GM19351 (cell line): ENCODE data around the gene PRSS12.
"Not testable (repeated sequence)": the region's sequence is repeated elsewhere in the genome, so short reads cannot be mapped to it uniquely, and the experiment has no call there.

Experiments used
- ATAC-seq: cut with Tn5 transposase; IDR thresholded peaks from one replicate; pipeline ENCODE4 v1.9.1; 2021; ENCODE audit warnings: mild to moderate bottlenecking, moderate library complexity; ENCODE audit not compliant: unreplicated experiment

The PRSS12 gene, protein sequence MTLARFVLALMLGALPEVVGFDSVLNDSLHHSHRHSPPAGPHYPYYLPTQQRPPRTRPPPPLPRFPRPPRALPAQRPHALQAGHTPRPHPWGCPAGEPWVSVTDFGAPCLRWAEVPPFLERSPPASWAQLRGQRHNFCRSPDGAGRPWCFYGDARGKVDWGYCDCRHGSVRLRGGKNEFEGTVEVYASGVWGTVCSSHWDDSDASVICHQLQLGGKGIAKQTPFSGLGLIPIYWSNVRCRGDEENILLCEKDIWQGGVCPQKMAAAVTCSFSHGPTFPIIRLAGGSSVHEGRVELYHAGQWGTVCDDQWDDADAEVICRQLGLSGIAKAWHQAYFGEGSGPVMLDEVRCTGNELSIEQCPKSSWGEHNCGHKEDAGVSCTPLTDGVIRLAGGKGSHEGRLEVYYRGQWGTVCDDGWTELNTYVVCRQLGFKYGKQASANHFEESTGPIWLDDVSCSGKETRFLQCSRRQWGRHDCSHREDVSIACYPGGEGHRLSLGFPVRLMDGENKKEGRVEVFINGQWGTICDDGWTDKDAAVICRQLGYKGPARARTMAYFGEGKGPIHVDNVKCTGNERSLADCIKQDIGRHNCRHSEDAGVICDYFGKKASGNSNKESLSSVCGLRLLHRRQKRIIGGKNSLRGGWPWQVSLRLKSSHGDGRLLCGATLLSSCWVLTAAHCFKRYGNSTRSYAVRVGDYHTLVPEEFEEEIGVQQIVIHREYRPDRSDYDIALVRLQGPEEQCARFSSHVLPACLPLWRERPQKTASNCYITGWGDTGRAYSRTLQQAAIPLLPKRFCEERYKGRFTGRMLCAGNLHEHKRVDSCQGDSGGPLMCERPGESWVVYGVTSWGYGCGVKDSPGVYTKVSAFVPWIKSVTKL

DNA sequence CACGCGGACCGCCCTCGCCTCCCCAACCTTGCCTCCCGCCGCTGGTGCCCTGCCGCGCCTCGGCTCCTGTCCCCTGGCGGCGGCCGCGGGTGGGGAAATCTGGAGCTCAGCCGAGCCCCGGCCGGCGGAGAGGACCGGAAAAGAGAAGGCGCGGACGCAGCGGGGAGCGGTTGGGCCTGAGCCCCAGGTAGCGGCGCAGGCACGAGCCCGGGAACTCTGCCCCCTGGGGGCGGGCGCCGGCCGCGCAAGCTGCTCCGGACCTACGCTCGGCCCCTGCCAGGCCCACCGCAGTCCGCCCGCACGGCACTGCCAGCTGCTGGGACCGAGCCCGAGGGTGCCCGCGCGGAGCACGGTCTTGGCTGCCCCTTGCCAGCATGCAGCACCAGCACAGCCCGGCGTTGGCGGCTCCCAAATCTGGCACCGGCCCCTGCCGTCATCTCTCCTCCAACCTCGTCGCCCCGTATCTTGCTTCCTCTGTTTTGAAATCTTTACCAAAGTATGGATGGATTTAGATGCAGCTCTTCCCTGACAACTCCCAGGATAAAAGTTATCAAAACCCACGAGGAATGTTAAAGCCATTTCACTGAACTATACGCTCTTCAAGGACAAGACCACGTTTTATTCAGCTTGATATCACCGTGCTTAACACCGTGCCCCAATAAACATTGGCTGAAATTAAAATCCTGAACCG, at the start of gene PRSS12:
Gene PRSS12, minus strand, starts transcription at position 161 of the 691 bp plus-strand sequence. CDS start 283 bp downstream, outside the sequence.
- peak; percentile 98 for ATAC-seq

DNA sequence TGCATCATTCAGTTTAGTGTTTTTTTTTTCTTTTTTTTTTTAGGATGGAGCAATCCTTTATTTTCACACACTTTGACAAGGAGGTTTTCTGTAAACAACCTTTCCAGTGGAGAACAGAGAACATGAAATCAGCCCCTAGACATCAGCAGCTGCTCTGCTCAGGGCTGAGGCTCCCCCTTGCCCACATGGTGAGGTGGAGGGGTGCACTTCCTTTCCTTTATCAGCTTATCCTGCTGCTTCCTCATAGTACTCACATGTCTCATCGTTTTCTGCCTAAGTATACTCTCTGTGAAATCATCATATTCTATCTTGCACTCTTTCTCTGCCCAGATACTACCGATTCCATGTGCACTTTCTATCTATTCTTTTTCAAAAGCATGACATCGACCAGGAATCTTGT, 47.6 kb upstream of the PRSS12 start:
- no peak for ATAC-seq

DNA sequence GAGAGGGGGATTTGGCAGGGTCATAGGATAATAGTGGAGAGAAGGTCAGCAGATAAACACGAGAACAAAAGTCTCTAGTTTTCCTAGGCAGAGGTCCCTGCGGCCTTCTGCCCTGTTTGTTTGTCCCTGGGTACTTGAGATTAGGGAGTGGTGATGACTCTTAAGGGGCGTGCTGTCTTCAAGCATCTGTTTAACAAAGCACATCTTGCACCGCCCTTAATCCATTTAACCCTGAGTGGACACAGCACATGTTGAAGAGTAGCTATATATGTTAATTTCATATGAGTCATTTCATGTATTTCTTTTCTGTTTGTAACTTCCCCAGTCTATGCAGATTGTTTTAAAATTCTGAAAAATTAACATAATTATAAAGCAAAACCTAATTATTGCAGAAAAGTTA, 47.1 kb upstream of the PRSS12 start:
- ATAC-seq: not testable (repeated sequence)

DNA sequence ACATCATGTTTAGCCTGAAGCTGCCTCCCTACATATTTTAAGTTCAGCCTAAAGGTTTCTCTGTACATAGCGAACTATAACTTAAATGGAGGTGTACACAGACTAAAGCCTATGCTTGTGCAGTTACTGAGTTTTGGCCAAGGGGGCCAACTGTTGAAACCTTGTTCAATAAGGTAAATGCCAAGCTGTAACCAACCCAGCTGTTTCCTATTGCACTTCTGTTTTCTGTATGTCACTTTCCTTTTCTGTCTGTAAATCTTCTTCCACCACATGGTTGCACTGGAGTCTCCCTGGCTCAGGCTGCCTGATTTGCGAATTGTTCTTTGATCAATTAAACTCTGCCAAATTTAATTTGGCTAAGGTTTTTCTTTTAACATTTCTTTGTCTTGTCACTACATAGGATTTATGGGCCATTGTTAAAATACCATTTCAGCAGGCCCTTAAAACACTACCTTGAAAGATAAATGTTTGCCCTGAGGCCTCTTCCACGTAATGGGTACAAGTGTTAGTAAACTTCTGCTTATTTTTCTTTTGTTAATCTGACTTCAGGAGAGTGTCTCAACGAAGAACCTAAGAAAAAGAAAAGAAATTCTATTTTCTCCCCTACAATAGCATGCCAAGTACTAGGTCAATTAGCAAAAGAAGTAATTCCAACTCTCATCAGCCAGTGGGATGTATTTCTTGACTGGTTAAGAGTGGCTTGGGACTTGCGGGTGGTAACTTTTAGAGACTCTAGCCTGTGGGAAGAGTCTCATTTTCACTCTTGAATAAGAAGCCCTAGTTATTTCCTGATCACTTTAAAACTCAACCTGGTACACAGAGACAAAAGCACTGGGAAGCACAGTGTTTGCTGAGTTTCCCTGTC, 45.7 kb upstream of the PRSS12 start:
- peak; percentile 84 for ATAC-seq

DNA sequence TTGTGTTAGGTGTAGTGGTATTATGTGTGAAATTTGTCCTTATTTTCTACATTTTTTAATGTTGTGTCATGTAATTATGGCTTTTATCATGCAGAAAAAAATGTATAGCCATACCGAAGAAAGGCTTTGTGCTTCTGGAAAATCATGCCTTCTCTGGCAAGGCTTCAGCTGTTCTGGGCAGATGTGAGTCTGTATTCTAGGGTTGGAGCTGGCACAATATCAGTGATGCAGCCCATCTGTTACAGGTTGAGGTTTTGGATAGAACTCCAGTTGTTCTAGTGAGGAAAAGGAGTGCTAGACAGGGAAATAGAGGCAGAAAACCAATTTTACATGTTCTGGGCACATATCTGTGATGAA, 44.8 kb upstream of the PRSS12 start:
- ATAC-seq: no peak

DNA sequence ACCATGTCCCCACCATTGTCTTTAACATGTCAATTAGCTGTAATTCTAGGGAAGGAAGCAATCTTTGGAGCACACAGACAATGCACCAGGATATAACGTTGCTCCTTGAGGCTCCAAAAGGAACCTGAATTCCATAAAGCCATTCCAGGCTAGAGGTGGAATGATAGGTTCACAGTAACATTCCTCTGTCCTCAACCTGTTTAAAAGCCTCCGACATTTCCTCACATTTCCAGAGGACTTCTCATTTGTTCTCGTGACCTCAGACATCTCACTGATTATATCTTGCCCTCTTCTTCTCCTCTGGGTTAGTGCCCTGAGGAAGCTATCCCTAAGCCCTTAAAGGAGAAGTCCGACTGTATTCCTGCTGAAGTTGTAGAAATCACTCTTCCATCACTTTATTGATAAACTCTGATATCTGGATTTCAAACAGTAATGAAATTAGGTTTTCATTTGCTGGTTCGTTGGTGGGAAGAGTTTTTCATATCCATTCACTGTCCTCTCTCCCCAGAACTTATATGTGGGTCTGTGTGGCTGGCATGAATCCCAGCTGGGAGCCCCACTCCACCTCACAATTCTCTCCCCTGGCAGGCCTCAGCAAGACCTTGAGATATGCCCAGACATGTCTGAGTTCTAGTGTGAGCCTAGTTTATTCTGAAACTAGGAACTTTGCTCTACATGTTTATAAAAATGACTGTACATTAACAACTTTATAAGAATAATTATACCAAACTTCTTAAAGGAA, 44.2 kb upstream of the PRSS12 start:
- ATAC-seq: no peak

DNA sequence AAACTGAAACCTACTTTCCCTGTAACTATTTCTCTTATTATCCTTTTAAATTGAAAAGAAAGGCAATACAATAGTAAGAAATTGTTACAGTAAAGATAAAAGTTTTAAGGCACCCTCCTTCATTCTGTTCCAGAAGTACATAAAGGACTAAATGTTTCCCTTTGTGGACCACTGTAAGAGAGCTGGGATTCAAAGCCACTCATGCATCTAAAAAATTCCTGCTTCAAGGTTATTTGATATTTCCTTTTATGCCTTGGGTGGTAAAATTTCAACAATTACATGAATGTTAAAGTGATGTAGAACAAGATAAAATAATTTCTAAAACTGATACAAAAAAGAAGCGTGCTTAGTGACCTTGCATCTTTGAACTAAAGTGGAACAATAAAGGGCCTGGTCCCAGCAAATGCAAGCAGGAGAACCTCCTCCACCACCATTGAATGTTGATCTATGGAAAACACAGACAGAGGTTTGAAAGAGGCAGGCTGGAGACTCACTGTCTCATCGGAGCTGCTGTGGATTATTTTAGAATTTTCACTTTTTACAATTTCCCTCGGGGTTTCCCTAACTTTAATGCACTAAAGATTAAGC, 42.3 kb upstream of the PRSS12 start:
- ATAC-seq: no peak

DNA sequence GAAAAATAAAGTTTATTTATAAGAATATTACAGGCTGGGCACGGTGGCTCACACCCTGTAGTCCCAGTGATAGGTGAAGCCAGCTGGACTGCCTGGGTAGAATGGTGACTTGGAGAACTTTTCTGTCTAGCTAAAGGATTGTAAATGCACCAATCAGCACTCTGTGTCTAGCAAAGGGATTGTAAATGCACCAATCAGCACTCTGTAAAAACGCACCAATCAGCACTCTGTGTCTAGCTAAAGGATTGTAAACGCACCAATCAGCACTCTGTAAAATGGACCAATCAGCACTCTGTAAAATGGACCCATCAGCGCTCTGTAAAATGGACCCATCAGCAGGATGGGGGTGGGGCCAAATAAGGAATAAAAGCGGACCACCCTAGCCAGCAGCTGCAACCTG, 39.7 kb upstream of the PRSS12 start:
- ATAC-seq: not testable (repeated sequence)

DNA sequence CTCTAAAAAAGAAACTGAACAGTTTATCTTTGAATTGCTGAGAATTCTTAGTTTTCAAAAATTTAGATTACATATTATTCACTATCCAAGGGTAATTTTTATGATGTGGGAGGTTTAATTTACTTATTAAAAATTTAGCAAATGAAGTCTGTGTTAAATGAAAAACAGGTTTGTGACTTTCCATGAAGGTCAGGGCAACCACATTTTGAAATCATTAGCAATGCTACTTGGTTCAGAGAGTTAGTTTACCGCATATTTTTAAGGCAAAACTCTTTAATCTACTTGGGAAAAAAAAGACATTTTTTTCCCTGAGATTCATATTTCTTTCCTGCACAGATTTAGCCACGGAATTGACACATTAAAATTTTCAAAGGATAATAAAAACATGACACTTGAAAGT, 37.3 kb upstream of the PRSS12 start:
- no peak for ATAC-seq

DNA sequence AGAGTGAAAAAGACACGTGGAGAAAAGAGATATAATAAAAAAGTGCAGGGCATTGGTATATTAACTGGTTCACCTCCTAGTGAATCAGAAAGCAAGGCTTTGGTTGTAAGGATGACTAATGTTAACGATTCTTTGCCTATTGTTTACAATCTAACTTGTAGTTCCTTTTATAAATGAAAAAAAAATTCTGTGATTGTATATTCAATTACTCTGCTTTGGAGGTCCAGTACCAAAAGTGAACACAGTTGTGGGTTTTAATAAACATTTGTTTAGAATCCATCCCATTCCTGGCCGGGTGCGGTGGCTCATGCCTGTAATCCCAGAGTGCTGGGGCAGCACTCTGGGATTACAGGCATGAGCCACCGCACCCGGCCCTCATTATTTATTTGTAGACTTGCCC, 36.9 kb upstream of the PRSS12 start:
- no peak for ATAC-seq

DNA sequence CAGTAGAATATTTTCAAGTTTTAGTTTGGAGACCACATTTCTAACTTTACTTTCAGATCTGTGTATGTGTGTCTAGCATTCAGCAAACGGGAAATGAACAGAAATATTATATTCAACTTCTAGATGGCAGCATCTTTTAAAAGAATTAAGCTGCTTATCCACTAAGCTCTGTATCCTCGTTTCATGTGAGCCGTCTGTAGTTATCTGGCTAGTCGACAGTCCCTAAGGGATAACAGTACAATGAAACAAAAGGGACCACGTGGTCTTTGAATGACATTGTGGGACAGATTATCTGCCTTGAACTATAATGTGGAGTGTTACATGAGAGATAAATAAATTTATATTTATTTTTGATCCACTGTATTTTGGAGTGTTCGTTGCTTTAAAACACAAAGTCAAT, 35.8 kb upstream of the PRSS12 start:
- ATAC-seq: no peak

DNA sequence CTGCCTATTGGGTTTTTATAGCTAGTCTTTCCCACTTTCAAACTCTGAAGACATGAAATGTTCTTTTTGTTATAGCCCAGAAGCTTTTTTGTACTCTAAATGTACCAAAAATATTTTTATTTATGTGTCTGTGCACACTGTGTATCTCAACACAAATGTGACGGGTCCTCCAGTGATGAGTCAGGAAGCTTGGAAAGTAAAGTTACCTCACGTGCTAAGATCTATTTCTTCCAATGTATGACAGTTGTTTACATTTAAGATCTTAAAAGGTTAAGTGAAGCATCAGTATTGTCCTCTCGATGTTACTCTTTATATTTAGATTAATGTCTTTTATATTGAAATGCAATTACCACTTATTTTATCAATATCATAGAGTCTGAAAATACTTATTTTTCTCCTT, 29.1 kb upstream of the PRSS12 start:
- no peak for ATAC-seq

DNA sequence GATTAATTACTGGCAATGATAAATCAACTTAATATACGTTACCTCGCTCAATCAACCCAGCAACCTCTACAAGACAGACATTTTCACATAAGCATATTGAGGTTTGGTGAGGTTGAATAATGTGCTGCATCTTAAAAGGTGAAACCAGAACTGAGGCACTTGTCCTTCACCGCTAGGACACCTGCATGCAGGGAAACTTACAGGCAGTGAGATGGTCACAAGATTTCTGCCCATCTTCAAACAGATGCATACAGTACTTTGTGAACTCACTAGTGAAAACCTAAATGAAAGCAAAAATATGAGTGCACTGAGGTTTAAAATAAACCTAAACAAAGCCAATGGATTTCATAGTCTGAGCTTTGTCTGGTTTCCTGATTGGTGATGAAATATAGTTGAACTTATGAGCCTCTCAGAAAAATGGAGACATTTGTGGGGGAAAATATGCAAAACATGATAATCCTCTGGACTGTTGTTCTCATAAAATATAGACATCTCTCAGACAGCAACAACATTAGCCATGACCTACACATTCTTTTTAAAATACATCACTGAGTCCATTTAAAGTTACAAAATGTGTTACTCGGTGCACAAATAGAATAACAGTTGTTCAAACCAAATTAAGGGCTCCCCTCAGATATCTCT, 20.9 kb upstream of the PRSS12 start:
- no peak for ATAC-seq

DNA sequence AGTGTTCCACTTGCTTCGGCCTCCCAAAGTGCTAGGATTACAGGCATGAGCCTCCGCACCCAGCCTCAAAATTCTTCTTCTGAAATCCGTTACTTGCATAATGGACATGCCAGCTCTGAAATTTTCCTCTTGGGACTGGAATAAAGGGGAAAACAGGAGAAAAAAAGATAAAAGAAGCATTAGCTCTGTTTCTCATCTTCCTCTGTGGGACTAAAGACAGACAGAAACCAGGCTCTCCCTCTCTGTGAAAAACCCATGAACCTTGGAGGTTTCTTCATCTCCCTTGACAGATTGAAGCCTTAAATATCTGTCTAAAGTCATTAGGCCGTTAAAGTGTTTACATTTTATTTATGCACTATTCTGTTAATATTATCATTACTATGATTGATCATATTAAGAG, 19.4 kb upstream of the PRSS12 start:
- ATAC-seq: no peak

DNA sequence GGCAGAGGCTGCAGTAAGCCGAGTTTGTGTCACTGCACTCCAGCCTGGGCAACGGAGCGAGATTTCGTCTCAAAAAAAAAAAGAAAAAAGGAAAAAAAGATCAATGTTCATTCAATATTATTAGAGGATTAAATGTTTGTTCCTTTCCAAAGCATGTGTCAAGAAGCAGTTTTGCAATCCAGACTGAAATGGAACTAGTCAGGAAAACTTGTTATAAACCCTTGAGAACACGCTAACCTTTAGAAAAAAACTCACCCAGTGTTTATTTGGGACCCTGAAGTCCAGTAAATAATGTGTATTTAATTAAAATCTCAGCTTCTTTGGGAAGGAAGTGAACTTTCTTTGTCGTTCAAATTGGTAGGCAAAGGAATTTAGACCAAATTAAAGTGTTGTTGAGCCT, 16.4 kb upstream of the PRSS12 start:
- ATAC-seq: no peak

DNA sequence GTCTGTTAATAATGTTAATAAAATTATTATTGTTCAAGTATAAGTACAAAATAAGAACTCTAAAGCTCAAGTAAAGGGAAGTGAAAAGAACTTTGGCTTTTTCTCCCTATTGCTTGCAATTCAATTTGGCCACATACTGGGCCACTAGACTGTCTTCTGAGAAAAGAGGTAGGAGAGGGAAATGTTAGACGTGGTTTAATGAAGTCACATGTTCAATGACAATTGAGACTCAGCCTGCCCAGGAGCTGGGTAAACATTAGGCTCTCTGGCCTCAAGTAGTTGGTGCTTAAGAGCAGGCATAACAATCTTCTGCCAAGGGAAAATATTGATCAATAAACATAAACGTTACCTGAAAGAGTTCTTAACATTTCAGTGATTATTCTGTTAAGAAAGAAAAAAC, 15.1 kb upstream of the PRSS12 start:
- ATAC-seq: no peak

DNA sequence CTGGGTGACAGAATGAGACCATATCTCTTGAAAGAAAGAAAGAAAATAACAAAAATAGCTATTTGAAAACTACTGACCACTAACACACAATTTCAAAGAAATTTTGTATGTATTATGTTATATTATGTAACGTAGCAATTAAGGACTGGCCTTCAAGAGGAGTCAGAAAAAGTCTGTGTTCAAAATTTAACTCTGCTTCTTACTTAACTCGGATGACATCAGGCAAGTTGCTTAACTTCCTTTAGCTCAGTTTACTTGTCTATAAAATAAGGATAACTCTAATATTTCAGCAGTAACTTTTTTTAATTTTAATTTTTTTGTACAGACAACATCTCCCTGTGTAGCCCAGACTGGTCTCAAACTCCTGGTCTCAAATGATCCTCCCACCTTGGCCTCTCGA, 14.6 kb upstream of the PRSS12 start:
- no peak for ATAC-seq

DNA sequence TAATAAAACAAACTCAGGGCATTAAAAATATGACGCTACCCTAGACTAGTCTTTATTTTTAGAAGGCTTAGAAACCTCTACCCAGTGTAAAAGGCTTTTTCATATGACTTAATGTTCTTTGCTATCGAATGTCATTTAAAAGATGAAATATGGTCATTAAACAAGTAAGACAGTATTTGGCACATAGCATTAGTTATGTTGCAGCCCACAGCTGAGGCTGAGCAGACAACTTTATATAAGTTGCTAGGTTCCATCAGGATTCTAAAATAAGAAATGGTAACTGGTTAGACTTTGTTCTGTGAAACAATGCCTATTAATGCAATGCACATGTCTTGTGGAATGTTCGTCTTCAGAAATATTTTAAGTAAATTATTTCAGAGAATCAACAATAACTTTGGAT, 10.4 kb upstream of the PRSS12 start:
- no peak for ATAC-seq

DNA sequence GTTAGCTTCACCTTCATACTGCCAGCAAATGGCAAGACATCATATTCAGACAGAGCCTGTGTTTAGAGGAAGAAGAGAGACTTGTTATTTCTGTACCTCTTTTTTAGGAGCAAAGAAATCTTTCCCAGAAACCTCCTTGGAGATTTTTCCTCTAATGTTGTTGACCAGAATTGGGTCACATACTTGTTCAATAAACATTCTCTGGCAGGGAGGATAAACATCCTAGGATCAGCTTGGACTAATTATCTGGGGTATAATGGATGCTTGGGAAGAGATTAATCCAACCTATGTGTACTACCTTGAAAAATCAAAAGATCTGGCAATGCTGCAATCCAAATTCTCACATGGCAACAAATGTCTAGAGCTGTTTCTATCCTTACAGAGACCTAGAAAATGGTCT, 8.4 kb upstream of the PRSS12 start:
- no peak for ATAC-seq
